Activated T-helper 2 cell treated with anti-CD3 and anti-CD28 coated beads, Interferon-gamma antibody, Interleukin-2, Interleukin-4, amounts not matched to agents 10 μg/mL and 5 μg/mL and 100 μg/mL, durations not matched to agents 14 hours and 24 hours and 36 hours (primary cell): ENCODE measurements around the gene CACNA2D3. TPM values are rescaled to one million over a fixed set of nuclear protein-coding genes. Genes with fewer than 3 reads are reported as not detected.
"Not testable (repeated sequence)": the region's sequence is repeated elsewhere in the genome, so short reads cannot be mapped to it uniquely, and the experiment has no call there.

Experiments used
- DNase-seq: peaks from one replicate; pipeline ENCODE4 v3.0.0; 2021; ENCODE audit warnings: low spot score
- H3K27ac Mint-ChIP-seq: one replicate; pipeline ENCODE4 v1.8.0; 2021; ENCODE audit warnings: mixed read lengths
- H3K27me3 Mint-ChIP-seq: one replicate; pipeline ENCODE4 v1.8.0; 2021; ENCODE audit warnings: low read depth, mixed read lengths
- H3K36me3 Mint-ChIP-seq: one replicate; pipeline ENCODE4 v1.8.0; 2021; ENCODE audit warnings: low read depth, mixed read lengths
- H3K4me1 Mint-ChIP-seq: one replicate; pipeline ENCODE4 v1.8.0; 2021; ENCODE audit warnings: low read depth, mixed read lengths
- H3K4me3 Mint-ChIP-seq: one replicate; pipeline ENCODE4 v1.8.0; 2021; ENCODE audit warnings: low read depth, mild to moderate bottlenecking, moderate library complexity, mixed read lengths
- H3K9me3 Mint-ChIP-seq: one replicate; pipeline ENCODE4 v1.8.0; 2021; ENCODE audit warnings: mixed read lengths
- intact Hi-C: fragments of 100-400 bp; cut with micrococcal nuclease; formaldehyde crosslinking; loops from one replicate; pipeline ENCODE4 v1.15.1; 2023
- total RNA-seq: library from RNA; stranded (reverse); gene quantifications from 2 replicates; pipeline ENCODE4 v1.2.3, GENCODE V29; 2022

The CACNA2D3 gene
- total RNA-seq, 1 donor from 2014 or later = not detected

DNA sequence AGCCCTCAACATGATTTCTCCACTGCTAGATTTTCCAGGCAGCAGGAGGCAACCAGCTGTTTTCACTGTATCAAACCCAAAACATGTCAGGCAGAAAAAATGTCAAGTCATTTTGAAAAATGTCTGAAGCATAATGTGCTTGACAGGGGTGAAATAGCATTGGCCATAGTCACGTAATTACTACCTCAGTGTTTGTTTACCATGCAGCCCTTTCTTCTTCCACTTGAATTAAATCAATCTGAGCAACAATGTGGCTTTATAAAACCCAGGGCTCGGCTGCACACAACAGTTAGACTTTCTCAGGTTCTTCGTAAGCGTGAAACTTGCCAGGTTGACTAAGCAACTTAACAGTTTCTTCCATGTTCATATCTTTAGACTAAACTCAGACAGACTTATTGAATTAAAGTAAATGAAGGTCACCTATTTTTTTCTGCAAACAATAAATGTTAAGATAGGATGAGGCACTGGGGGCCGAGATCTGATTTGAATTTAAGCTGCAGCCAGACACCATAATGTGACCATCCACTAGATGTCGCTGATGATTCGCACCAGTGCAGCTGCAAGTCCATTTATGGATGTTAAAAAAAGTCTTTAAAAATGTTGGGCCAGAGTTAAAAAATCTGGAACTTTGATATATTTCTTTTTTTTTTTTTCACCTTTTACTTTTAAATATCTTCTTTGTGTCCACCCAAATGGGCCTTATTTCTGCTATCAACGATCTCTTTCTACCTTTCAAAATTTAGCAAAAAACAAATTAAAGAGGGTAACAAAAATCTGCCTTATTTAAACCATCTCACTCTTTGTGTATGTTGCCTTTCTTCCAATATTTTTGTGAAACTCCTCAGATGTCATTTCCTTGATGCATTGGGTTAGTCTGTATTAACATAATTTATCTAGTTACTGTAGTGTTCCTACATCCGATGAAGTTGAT lies 305.9 kb downstream of the CACNA2D3 start:
- no peak overlapping the region for H3K4me3 Mint-ChIP-seq

GRCh38 chr3:54432975-54433374 lies 310.6 kb downstream of the CACNA2D3 start:
- Mint-ChIP-seq H3K27me3 (no peaks in the 10 kb centered on the region), H3K4me3 (no peak overlapping the region), H3K9me3 (no peaks in the 10 kb centered on the region), H3K36me3 (no peaks in the 10 kb centered on the region), H3K4me1 (no peaks in the 10 kb centered on the region), H3K27ac (no peak overlapping the region)
- no peak for DNase-seq
- intact Hi-C loops = no loop called here

More for the DNA sequence above, 305.9 kb downstream of the CACNA2D3 start:
- H3K4me1 Mint-ChIP-seq = no peaks in the 10 kb centered on the region
- H3K27ac Mint-ChIP-seq = no peak overlapping the region
- H3K36me3 Mint-ChIP-seq = no peaks in the 10 kb centered on the region
- no peaks in the 10 kb centered on the region for H3K27me3 Mint-ChIP-seq
- no peaks in the 10 kb centered on the region for H3K9me3 Mint-ChIP-seq
- peak; percentile 19 for DNase-seq
- intact Hi-C loops = no loop called here

DNA sequence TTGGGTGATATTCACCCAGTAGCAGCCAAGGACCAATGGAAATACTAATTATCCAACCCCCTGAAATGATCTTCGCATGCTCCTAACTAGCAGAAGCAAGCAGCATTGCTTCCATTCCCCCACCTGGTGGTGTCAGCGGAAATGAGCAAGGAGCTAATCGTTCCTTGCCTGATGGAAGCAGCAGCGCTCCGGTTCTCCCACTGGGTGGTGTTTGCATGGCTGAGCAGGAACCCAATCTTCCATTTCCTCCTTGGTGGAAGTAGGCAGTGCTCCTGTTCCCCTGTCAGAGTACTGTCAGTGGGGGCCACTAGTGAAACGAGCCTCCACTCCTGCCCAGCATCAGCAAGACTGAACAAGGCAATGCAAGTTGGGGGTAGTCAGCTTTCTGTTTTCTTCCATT lies 311.5 kb downstream of the CACNA2D3 start:
- Mint-ChIP-seq H3K4me3 (no peak overlapping the region), H3K9me3 (no peaks in the 10 kb centered on the region), H3K36me3 (no peaks in the 10 kb centered on the region), H3K27ac (no peak overlapping the region), H3K4me1 (no peaks in the 10 kb centered on the region), H3K27me3 (no peaks in the 10 kb centered on the region)
- no peak for DNase-seq
- intact Hi-C loops = no loop called here

GRCh38 chr3:54434756-54435155 lies 312.4 kb downstream of the CACNA2D3 start:
- intact Hi-C loops = no loop called here
- no peak overlapping the region for H3K27ac Mint-ChIP-seq

GRCh38 chr3:54437271-54437670 lies 314.9 kb downstream of the CACNA2D3 start:
- no peak overlapping the region for H3K4me3 Mint-ChIP-seq
- H3K36me3 Mint-ChIP-seq = no peaks in the 10 kb centered on the region
- no peak for DNase-seq
- intact Hi-C loops = no loop called here
- no peaks in the 10 kb centered on the region for H3K9me3 Mint-ChIP-seq
- no peaks in the 10 kb centered on the region for H3K4me1 Mint-ChIP-seq
- no peaks in the 10 kb centered on the region for H3K27me3 Mint-ChIP-seq
- H3K27ac Mint-ChIP-seq = no peak overlapping the region

More at GRCh38 chr3:54434756-54435155, 312.4 kb downstream of the CACNA2D3 start:
- H3K9me3 Mint-ChIP-seq = no peaks in the 10 kb centered on the region
- no peaks in the 10 kb centered on the region for H3K36me3 Mint-ChIP-seq
- H3K4me1 Mint-ChIP-seq = no peaks in the 10 kb centered on the region
- no peak overlapping the region for H3K4me3 Mint-ChIP-seq
- DNase-seq = no peak
- H3K27me3 Mint-ChIP-seq = no peaks in the 10 kb centered on the region

- H3K27ac Mint-ChIP-seq = no peak overlapping the region
- H3K9me3 Mint-ChIP-seq = no peaks in the 10 kb centered on the region
- no peaks in the 10 kb centered on the region for H3K36me3 Mint-ChIP-seq
- intact Hi-C loops = no loop called here
- DNase-seq = no peak
- H3K4me3 Mint-ChIP-seq = no peak overlapping the region
- H3K27me3 Mint-ChIP-seq = no peaks in the 10 kb centered on the region
- H3K4me1 Mint-ChIP-seq = no peaks in the 10 kb centered on the region
These were observed 321.3 kb downstream of the CACNA2D3 start for GRCh38 chr3:54443561-54444161.

GRCh38 chr3:54445630-54446029 lies 323.3 kb downstream of the CACNA2D3 start:
- Mint-ChIP-seq H3K27me3 (no peaks in the 10 kb centered on the region), H3K4me1 (no peaks in the 10 kb centered on the region), H3K27ac (no peak overlapping the region), H3K9me3 (no peaks in the 10 kb centered on the region), H3K4me3 (no peak overlapping the region), H3K36me3 (no peaks in the 10 kb centered on the region)
- DNase-seq = no peak
- intact Hi-C loops = no loop called here

DNA sequence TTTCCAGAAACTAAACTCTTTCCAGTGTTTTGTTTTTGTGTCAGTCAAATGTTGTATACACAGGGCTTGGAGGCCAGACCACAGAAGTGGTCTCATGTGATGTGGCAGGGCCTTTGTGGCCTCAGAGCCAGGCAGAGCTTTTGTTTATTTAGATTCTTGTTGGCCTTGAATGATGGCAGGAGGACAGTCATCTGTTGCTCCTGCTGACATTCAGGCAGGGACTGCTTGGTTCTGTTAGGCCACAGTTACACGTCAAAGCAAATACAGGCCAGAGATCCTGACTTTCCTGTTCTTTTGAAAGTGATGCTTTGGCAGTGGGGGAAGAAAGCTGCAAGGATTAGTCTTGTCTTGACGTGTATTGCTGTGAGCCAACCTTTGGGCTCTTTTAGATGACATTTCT lies 325.1 kb downstream of the CACNA2D3 start:
- Mint-ChIP-seq H3K4me3 (no peak overlapping the region), H3K4me1 (no peaks in the 10 kb centered on the region), H3K27ac (no peak overlapping the region), H3K9me3 (no peaks in the 10 kb centered on the region), H3K36me3 (no peaks in the 10 kb centered on the region), H3K27me3 (no peaks in the 10 kb centered on the region)
- no peak for DNase-seq
- intact Hi-C loops = no loop called here

- H3K9me3 Mint-ChIP-seq = peaks cover 13% of the 10 kb centered on the region
- no peak overlapping the region for H3K27ac Mint-ChIP-seq
- no peak overlapping the region for H3K4me3 Mint-ChIP-seq
- H3K27me3 Mint-ChIP-seq = no peaks in the 10 kb centered on the region
- no peaks in the 10 kb centered on the region for H3K4me1 Mint-ChIP-seq
- no peak for DNase-seq
- no peaks in the 10 kb centered on the region for H3K36me3 Mint-ChIP-seq
- intact Hi-C loops = no loop called here
These were observed 332.5 kb downstream of the CACNA2D3 start for GRCh38 chr3:54454806-54455205.

DNA sequence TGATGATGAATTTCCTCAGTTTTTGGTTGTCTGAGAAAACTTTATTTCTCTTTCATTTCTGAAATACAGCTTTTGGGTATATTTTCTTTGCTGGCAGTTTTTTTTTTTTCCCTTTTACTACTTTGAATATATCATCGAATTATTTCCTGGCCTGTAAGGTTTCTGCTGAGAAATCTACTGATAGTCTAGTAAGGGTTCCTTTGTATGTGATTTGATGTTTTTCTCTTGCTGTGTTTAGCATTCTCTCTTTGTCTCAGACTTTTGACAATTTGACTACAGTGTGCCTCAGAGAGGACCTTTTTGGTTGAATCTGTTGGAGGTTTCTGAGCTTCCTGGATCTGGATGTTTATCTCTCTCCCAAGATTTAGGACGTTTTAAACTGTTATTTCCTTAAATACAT lies 336.0 kb downstream of the CACNA2D3 start:
- Mint-ChIP-seq H3K4me3 (no peak overlapping the region), H3K36me3 (no peaks in the 10 kb centered on the region), H3K27me3 (no peaks in the 10 kb centered on the region), H3K4me1 (no peaks in the 10 kb centered on the region), H3K9me3 (peaks cover 13% of the 10 kb centered on the region), H3K27ac (no peak overlapping the region)
- no peak for DNase-seq
- intact Hi-C loops = no loop called here

DNA sequence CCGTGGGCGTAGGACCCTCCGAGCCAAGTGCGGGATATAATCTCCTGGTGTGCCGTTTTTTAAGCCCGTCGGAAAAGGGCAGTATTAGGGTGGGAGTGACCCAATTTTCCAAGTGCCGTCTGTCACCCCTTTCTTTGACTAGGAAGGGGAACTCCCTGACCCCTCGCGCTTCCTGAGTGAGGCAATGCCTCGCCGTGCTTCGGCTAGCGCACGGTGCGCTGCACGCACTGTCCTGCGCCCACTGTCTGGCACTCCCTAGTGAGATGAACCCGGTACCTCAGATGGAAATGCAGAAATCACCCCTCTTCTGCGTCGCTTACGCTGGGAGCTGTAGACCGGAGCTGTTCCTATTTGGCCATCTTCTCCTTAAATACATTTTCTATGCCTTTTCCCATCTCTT lies 342.2 kb downstream of the CACNA2D3 start:
- H3K4me1 Mint-ChIP-seq, H3K27ac Mint-ChIP-seq, H3K36me3 Mint-ChIP-seq, intact Hi-C loops, H3K27me3 Mint-ChIP-seq, DNase-seq, H3K4me3 Mint-ChIP-seq: not testable (repeated sequence)
- peaks cover 21% of the 10 kb centered on the region for H3K9me3 Mint-ChIP-seq

- no peak for DNase-seq
- H3K27me3 Mint-ChIP-seq = no peaks in the 10 kb centered on the region
- H3K36me3 Mint-ChIP-seq = no peaks in the 10 kb centered on the region
These were observed 354.5 kb downstream of the CACNA2D3 start for GRCh38 chr3:54476891-54477290.

GRCh38 chr3:54481606-54482365 lies 359.4 kb downstream of the CACNA2D3 start:
- Mint-ChIP-seq H3K27me3 (no peaks in the 10 kb centered on the region), H3K36me3 (no peaks in the 10 kb centered on the region), H3K4me1 (no peaks in the 10 kb centered on the region), H3K9me3 (peaks cover 10% of the 10 kb centered on the region), H3K27ac (no peak overlapping the region), H3K4me3 (no peak overlapping the region)
- no peak for DNase-seq
- intact Hi-C loops = no loop called here

More at GRCh38 chr3:54476891-54477290, 354.5 kb downstream of the CACNA2D3 start:
- Mint-ChIP-seq H3K27ac (no peak overlapping the region), H3K4me3 (no peak overlapping the region), H3K9me3 (peaks cover 31% of the 10 kb centered on the region), H3K4me1 (no peaks in the 10 kb centered on the region)
- intact Hi-C loops = no loop called here
